HepG2 (cell line): Measurements from ENCODE around the gene RBM19. TPM values are rescaled to one million over a fixed set of nuclear protein-coding genes. Genes with fewer than 3 reads are reported as not detected.

Experiments
- KMT2A ChIP-seq: sonication (generic); formaldehyde crosslinking; IDR thresholded peaks from 2 replicates; pipeline ENCODE4 v1.4.0; 2020; ENCODE audit warnings: missing genetic modification reagents
- MBD4 ChIP-seq: IDR thresholded peaks from 2 replicates; pipeline ENCODE4 v1.6.1; 2012; ENCODE audit warnings: low read length, inconsistent platforms, borderline replicate concordance
- MXD4 ChIP-seq: IDR thresholded peaks from 2 replicates; pipeline ENCODE4 v1.6.1; 2016; ENCODE audit warnings: mild to moderate bottlenecking, missing biosample characterization, missing genetic modification reagents
- ONECUT2 ChIP-seq: sonication (generic); formaldehyde crosslinking; IDR thresholded peaks from 2 replicates; pipeline ENCODE4 v1.4.0; 2020; ENCODE audit warnings: missing genetic modification reagents
- SMAD9 ChIP-seq: sonication (generic); formaldehyde crosslinking; IDR thresholded peaks from 2 replicates; pipeline ENCODE4 v1.5.1; 2020; ENCODE audit warnings: mild to moderate bottlenecking, missing genetic modification reagents
- ZIK1 ChIP-seq: sonication (generic); formaldehyde crosslinking; IDR thresholded peaks from 2 replicates; pipeline ENCODE4 v1.5.0; 2020; ENCODE audit warnings: mild to moderate bottlenecking, low read depth, missing genetic modification reagents, borderline replicate concordance
- ZNF580 ChIP-seq: IDR thresholded peaks from 2 replicates; pipeline ENCODE4 v1.6.1; 2016; ENCODE audit warnings: low read depth, borderline replicate concordance
- ZNF761 ChIP-seq: sonication (generic); formaldehyde crosslinking; conservative IDR thresholded peaks from 2 replicates; pipeline ENCODE4 v1.4.0; 2020; ENCODE audit warnings: mild to moderate bottlenecking, missing genetic modification reagents
- ZSCAN31 ChIP-seq: sonication (generic); formaldehyde crosslinking; IDR thresholded peaks from 2 replicates; pipeline ENCODE4 v1.5.0; 2020; ENCODE audit warnings: low read depth, mild to moderate bottlenecking, missing genetic modification reagents
- polyA plus RNA-seq, 8 experiments: library from polyadenylated mRNA; depleted of rRNA in 3 of 8; stranded (reverse) in 7 of 8; unstranded in 1 of 8; fragments of >200 nt; fragmentation: Illumina TruSeq in 4 of 8; extraction: Trizol in 4 of 8; gene quantifications; 2 replicates each; pipeline versions ENCODE4 v1.2.1 to v1.2.3, GENCODE V29; 2011 to 2016; ENCODE audit warnings: low read depth in 4 of 8, missing spikeins in 1 of 8, mixed read lengths in 1 of 8; ENCODE audit not compliant: insufficient read depth in 1 of 8
- total RNA-seq, 5 experiments: library from RNA; depleted of rRNA; stranded (reverse); fragments of >200 nt; fragmentation: Illumina TruSeq; extraction: Trizol; gene quantifications; 2 replicates each; pipeline ENCODE4 v1.2.3, GENCODE V29; 2016; ENCODE audit warnings: low read depth in 1 of 5
- TF ChIP-seq, protein P1 (sequence below): sonication (generic); formaldehyde crosslinking; IDR thresholded peaks from 2 replicates; pipeline ENCODE4 v1.5.1; 2020; ENCODE audit warnings: mild to moderate bottlenecking, missing genetic modification reagents, borderline replicate concordance
- TF ChIP-seq, protein P2 (sequence below): sonication (generic); formaldehyde crosslinking; IDR thresholded peaks from 2 replicates; pipeline ENCODE4 v1.8.1; 2023; ENCODE audit warnings: mild to moderate bottlenecking, moderate library complexity, missing genetic modification reagents

The RBM19 gene
- total and polyA plus RNA-seq, 2 of the 13 experiments (the other 11 are each of a cell fraction or from before 2014, with no cell fraction given) = 19.3 to 32.2 TPM

DNA sequence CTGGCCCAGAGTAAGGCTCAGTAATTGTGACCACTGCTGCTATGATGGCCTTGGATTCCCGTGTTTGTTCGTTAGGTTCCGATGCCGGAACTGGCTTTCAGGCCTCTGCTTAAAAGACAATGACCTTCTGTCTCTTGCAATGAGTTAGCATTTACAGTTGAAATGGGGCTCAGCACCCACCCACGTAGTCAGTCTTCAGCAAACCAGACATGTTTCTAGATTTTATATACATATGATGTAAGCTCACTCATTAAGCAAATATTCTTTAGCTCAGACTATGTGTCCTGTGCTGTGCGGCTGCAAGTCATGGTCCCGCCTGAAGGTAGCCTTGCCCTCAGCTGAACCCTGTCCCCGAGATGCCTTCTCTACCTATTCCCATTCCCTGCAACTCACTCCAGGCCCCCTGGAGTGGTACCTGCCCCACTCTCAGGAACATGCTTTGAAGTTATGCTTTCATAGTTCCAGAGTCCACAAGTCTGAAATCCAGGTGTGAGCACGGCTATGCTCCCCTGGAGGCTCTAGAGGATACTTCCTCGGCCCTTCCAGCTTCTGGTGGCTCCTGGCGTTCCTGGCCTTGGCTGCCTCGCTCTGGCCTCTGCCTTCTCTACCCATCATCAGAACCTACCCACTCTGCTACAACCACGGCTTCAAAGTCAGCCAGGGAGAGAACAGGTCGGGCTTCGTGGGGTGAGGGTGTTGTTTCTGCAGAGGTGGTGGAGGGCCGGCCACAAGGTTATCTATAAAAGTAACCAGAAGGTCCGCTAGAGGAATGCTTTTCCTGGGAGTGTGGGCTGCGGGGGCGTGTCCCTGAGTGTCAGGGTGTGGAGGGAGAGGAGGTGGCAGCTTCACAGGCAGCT, 157.8 kb downstream of the RBM19 start (continued):
- TF ChIP-seq, protein P1, sequence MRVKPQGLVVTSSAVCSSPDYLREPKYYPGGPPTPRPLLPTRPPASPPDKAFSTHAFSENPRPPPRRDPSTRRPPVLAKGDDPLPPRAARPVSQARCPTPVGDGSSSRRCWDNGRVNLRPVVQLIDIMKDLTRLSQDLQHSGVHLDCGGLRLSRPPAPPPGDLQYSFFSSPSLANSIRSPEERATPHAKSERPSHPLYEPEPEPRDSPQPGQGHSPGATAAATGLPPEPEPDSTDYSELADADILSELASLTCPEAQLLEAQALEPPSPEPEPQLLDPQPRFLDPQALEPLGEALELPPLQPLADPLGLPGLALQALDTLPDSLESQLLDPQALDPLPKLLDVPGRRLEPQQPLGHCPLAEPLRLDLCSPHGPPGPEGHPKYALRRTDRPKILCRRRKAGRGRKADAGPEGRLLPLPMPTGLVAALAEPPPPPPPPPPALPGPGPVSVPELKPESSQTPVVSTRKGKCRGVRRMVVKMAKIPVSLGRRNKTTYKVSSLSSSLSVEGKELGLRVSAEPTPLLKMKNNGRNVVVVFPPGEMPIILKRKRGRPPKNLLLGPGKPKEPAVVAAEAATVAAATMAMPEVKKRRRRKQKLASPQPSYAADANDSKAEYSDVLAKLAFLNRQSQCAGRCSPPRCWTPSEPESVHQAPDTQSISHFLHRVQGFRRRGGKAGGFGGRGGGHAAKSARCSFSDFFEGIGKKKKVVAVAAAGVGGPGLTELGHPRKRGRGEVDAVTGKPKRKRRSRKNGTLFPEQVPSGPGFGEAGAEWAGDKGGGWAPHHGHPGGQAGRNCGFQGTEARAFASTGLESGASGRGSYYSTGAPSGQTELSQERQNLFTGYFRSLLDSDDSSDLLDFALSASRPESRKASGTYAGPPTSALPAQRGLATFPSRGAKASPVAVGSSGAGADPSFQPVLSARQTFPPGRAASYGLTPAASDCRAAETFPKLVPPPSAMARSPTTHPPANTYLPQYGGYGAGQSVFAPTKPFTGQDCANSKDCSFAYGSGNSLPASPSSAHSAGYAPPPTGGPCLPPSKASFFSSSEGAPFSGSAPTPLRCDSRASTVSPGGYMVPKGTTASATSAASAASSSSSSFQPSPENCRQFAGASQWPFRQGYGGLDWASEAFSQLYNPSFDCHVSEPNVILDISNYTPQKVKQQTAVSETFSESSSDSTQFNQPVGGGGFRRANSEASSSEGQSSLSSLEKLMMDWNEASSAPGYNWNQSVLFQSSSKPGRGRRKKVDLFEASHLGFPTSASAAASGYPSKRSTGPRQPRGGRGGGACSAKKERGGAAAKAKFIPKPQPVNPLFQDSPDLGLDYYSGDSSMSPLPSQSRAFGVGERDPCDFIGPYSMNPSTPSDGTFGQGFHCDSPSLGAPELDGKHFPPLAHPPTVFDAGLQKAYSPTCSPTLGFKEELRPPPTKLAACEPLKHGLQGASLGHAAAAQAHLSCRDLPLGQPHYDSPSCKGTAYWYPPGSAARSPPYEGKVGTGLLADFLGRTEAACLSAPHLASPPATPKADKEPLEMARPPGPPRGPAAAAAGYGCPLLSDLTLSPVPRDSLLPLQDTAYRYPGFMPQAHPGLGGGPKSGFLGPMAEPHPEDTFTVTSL (CRISPR knock-in tag) = no peak
- TF ChIP-seq ZNF580 (CRISPR knock-in tag) (0 out of 2 replicates have a peak, but pooled peaks have one; percentile 3), KMT2A (CRISPR knock-in tag) (no peak), SMAD9 (no peak), ZNF761 (CRISPR knock-in tag) (no peak), ONECUT2 (CRISPR knock-in tag) (no peak), MXD4 (CRISPR knock-in tag) (no peak), MBD4 (no peak), ZIK1 (CRISPR knock-in tag) (no peak), ZSCAN31 (CRISPR knock-in tag) (no peak)
- TF ChIP-seq, protein P2, sequence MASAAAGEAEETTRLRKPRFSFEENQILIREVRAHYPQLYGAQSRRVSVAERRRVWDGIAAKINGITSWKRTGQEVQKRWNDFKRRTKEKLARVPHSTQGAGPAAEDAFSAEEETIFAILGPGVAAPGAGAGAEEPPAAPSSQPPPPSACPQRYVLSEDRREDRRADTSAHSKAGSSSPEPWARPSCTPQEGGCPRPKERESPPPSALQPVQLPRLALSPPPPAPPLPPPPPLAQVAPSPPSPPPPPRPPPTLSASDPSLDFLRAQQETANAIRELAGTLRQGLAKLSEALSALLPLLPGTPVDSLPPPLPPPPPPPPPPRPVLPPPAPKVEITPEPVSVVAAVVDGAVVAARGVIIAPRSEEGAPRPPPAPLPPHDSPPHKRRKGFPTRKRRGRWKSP (CRISPR knock-in tag) = peak; percentile 53; the same call in 1 of the 2 replicates
